Bone marrow (tissue), 2 donors: ENCODE results near the gene NHLRC1.
"Not testable (repeated sequence)": the region's sequence is repeated elsewhere in the genome, so short reads cannot be mapped to it uniquely, and the experiment has no call there.

Experiments used
- DNase-seq, 2 donors: peaks; one replicate each; lab custom pipeline; 2025; lab: John Stamatoyannopoulos, UW

NHLRC1 gene

DNA sequence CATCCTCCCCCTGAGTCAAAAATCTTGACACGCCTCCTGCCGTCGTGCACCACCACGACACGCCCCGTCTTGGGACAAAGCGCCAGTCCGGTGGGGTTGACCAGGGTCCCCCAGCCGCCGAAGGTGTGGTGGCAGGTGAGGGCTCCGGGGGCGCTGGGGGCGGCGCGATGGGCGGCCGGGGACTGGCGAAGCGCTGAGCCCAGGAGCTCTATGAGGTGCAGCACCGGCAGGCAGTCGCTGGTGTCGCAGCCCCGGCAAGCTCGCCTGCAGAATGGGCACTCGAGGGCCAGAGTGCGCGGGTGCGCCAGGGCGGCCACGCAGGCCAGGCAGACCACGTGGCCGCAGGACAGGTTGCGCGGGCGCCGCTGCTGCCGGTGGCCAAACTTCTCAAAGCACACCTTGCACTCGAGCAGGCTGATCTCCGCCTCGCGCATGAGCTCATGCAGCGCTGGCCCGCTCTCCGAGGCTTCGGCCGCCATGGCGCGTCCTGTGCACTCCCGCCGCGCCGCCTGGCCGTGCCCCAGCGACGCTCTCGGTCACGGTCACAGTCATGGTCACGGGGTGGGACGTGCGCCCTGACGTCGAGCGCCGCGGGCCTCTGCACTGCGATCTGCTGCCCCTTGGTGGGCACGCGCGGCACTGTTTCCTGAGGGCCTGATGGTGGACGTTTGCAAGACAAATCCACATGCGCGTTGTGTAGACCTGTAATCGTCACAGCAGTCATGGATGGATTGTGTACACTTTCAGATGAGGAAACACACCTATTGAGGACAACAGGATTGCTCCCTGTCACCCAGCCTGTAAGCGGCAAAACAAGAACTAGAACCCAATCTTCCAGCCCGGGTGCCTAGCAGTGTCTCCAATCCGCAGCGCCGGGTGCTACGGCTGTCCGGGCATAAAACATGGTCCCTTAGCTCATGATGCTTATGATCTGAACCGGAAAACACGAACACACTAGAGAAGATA is at the start of gene NHLRC1:
TSS of gene NHLRC1 (minus strand) at position 550 of the 966 bp plus-strand sequence. CDS start at position 479, 71 bp downstream.
- peak; percentile 44 to 55 for DNase-seq

DNA sequence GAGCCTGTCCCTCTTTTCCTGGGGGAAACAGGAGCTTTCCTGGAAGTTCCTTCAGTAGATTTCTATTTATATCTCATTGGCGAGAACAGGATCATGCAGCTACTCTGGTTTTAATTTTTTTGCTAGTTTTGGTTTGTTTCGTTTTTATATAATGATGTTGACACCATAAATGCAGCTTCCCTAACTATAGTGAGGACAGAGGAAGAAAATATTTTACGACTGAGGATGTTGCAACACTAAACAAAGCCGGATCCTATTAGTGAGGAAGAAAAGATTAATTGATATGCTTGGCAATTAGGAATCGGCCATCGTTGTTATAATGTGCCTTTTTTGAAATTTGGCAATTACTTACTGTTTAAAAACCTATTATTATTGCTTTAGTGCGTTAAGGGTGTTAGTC is 49.4 kb upstream of the NHLRC1 start:
- DNase-seq = no peak

DNA sequence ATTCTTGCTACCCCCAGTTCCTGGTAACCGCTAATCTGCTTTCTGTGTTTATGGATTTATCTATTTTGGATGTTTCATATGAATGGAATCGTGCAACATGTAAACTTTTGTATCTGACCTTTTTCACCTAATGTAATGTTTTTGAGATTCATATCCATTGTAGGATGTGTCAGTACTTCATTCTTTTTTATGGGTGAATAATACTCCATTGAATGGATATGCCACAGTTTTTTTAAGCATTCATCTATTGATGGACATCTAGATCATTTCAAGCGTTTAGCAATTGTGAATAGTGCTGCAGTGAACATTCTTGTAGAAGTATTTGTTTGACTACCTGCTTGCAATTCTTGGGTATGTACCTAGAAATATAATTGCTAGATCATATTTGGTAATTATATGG is 45.8 kb upstream of the NHLRC1 start:
- DNase-seq = no peak

DNA sequence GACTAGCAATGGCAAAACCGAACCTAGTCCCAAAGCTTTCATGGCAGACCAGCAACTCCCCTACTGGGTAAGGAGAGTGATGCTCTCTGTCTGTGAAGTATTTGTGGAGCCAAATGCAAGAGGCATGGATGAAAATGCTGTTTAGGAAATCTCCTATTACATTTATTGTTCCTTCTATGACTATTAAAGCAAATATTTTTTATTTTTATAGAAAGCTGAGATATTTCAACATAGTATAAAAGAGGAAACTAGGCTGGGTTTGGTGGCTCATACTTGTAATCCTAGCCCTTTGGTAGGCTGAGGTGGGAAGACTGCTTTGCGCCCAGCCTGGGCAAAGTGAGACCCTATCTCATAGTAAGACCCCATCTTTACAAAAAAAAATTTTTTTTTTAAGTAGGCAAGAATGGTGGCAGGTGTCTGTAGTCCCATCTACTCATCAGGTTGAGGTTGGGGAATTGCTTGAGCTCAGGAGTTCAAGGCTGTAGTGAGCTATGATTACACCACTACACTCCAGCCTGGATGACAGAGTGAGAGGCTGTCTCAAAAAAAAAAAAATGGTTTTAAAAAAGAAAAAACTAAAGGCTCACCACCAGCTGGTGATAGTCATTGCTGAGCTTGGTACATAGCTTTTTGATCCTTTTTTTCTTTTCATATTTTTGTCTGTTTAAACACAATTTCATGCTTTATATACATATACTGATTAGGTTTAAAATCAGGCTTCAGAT is 44.0 kb upstream of the NHLRC1 start:
- DNase-seq = no peak

DNA sequence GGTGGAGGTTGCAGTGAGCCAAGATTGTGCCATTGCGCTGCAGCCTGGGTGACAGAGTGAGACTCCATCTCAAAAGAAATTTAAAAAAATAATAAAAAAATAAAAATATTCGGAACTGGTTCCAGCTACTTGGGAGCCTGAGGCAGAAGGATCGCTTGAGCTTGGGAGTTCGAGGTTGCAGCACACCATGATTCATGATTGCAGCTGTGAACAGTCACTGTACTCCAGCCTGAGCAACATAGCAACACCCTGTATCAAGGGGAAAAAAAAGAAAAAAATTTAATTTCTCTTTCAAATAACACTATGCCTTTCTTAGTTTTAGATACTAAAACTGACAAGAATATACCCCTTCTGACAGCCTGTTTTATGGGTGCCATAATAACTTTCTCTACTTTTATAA is 43.3 kb upstream of the NHLRC1 start:
- no peak for DNase-seq

DNA sequence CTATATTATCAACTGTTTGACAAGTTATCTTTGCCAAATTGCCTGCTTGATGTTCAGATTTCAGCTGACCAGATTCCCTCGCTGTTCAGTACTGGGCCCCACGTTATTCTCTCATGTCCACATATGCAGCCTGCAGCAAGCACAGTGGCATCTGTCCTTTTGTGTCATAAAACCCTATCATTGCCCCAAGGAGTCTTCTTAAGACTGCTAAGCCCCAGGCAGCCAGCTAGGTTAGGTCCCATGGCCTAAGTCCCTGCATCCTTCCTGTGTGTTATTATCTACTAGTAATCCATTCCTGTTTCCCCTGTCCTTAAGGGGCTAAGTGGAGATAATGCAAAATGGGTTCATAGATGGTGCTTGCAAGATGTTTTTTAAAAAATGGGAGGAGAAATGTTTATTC is 39.9 kb upstream of the NHLRC1 start:
- no peak for DNase-seq

DNA sequence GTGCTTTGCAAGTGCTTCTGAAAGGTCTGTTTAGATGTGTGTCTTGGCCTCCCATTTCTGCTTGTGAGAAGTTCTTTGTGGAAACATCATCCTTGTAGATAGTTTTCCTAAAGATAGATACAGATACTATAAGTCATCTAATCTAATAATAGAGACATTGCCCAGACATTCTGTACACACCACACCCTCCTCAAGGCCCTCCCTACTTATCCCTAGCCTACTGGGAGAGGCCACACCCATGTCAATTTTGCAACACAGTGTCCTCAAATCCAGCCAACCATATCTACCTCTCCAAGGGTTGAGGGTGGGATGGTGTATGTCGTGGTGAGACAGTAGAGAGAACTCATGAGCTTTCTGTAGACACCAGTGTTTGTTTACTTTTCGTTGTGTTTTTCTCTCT is 39.0 kb upstream of the NHLRC1 start:
- DNase-seq = no peak

DNA sequence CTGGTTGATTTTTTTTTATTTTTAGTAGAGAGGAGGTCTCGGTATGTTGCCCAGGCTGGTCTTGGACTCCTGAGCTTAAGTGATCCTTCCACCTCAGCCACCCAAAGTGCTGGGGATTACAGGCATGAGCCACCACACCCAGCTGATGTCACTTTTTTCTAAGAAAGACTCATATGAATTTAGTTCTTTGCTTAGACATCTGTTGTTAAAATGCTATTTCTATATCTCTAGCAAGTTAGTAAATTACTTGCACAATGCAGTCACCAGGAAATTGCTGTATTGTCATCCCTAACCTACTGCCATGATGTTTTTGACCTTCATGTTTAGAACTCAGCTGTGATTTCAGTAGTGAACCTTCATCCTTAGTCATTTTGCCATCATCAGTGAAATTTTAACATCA is 38.4 kb upstream of the NHLRC1 start:
- DNase-seq = no peak

DNA sequence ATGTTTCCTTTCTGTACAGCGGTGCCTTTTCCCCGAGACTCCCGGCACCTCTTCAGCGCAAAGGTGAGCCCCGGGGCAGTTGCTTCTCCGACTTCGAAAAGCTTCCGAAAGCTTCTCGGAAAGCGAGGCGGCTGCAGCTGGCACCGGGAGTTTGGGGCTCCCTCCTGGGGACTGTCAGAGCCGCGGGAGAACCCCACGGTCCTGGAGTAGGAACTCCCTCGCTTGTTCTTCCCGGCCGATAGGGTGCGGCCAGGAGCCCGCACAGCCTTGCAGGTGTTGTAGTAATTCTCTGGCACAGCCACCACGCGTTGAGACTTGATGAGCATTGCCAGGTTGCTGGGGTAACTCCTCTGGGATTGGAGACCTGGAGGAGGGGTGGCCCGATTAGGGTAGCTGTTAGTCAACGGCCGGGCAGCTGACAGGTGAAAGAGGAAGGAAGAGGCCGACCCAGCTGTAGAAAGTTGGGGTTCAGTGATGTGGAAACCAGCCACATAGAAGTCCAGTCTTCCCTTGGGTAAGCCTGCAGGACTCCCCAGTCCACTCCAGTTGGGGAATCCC is 33.5 kb upstream of the NHLRC1 start:
- peak in 1 of 2 donors; percentile 28 for DNase-seq

DNA sequence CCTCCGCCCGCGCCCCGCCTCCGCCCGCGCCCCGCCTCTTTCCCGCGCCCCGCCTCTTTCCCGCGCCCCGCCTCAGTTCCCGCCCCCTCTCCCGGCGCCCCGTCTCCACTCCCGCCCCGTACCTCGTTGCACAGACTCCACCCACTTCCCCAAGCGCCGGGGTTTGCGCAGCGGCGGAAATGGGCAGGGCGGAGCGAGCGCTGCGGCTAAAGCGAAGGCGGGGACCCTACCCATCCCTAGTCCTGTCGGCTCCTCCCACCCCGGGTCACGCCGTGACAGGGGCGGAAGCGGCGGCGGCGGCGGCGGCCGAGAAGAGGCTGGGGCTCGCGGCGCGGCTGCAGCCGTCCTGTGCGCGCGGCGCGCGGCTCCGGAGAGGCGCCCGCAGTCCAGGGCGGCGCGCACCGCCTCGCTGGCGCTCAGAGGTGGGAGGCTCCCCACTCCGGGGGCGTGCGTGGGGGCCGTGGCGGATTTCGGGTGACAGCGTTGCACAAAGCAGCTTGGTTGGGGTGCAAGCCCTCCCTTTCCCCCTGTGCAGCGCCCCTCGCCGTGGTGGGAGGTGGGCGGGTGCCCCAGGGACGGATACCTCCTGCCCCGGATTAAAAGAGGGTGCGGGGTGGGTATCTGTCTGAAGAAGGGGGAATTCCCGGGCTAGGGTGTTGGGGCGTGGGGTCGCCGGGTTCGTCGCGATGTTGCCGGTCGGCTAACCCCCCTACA is 32.8 kb upstream of the NHLRC1 start, which contains the start of gene KDM1B:
TSS of gene KDM1B (plus strand) at position 273 of the 714 bp plus-strand sequence. CDS start 4,474 bp downstream, outside the sequence.
- DNase-seq = peak; percentile 95 to 99

DNA sequence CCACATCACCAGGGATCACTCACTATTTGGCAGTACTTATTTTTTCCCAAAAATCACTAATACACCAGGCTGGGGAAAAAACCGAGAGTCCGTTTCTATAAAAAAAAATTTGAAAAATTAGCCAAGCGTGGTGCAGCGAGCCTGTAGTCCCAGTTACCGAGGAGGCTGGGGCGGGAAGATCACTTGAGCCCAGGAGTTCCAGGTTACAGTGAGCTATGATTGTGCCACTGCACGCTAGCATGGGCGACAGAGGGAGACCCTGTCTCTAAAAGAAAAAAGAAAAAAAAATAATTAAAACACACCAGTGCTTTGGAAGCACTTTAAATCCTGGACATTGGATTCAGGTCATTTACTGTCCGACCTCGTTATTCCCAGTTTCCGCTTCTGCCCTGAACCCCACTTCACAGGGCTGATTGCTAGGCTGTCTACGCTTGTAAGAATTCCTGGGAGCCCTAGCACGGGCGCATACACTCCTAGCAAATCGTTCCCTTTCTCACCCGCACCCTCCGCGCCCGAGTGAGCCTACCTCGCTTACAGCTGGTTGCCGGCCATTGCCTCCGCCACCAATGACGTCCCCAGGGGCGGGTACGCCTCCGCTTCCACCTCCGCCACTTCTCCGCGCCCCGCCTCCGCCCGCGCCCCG is 32.2 kb upstream of the NHLRC1 start, which contains the start of gene TPMT:
TSS of gene TPMT (minus strand) at position 571 of the 643 bp plus-strand sequence. CDS start 5,950 bp downstream, outside the sequence.
- no peak for DNase-seq

DNA sequence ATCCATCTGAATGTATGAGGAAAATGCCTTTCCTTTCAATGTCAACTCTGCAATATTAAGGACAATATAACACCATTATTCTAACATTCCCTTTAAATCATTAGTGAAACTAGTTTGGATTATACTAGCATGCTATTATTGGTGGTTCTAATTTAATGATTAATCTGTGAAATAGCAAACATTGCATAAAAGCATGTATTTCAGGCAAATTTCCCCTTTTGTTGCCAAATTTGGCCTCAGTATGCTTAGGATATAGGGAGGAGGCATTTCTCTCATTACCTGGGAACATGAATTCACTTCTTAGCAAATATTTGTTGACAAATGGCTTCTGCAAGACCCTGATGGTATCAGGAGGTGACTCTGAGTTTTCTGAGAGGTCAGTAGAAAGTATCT is 30.8 kb upstream of the NHLRC1 start:
- DNase-seq = no peak

DNA sequence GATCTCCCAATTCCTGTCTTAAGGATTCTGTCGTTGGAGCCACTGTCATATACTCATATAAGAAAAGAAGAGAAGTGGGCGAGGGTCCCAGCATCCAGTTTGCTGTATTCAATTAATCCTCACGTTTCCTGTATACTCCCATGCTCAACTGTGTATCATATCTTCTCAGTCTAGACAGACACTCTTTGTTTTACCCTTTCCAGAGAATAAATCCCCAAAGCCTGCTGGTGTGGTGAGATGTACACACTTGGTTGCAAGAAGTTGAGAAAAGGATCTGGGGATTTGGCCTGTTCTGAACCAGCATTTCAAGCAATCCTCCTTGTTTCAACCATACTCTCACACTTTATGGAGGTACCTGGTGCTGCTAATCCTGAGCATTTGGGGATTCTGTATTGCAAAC is 29.3 kb upstream of the NHLRC1 start:
- no peak for DNase-seq

DNA sequence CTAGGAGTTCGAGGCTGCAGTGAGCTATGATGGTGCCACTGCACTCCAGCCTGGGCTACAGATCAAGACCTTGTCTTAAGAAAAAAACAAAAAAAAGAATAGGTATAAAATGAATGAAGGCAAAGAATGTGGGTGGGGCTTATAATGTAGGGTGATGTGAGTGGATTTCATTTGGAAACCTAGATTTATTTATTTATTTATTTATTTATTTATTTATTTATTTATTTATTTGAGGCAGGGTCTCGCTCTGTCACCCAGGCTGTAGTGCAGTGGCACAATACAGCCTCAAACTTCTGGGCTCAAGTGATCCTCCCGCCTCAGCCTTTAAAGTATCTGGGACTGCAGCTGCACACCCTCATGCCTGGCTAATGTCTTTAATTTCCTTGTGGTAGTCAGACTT is 28.9 kb upstream of the NHLRC1 start:
- DNase-seq = not testable (repeated sequence)

DNA sequence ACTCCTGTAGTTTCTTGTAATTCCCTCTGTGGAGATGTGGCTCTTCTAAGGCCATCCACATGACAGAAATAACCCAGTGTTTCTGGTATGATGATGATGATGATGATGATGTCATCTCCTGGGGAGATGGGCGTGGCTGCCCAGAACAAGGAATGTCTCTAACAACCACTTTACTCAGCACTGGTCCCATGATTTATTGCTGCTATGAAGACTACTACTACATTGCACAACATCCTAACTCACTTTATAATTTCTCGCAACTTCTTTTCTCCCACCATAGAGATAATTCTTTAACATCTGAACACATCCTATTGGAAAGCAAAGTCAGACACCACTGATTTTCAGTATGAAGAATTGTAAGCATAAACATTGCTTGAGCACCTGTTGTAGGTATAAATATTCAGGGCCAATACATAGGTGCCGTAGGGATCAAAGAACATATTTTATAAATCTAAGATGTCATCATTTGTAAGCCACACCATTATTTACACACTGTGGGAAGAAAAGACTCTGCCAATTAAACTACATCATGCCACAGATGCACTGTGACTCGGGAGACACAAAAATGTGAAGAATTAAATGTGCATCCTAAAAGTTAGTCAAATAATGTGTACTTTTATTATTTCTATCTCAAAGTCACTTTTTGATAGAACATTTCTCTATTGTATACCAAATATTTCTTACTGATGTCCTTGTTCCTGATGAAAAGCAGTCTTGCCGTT is 26.0 kb upstream of the NHLRC1 start:
- peak in 1 of 2 donors; percentile 2 for DNase-seq

DNA sequence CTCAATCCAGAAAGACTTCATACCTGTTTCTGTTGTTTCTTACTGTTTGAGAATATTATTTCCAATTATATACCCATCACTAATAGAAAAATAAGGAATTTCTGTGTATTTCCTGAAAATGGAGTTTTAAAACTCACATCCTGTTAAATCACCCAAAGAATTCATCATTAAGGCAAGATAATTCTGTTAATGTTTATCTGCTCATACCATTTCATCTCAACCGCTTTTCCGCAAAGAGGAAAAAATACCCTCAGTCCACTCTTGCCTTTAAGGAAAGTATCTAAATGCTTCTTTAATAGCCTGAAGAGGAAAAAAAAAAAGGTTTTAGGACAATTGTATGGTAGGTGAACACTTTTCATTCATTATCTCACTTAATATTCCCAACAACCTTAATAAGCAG is 25.1 kb upstream of the NHLRC1 start:
- no peak for DNase-seq

DNA sequence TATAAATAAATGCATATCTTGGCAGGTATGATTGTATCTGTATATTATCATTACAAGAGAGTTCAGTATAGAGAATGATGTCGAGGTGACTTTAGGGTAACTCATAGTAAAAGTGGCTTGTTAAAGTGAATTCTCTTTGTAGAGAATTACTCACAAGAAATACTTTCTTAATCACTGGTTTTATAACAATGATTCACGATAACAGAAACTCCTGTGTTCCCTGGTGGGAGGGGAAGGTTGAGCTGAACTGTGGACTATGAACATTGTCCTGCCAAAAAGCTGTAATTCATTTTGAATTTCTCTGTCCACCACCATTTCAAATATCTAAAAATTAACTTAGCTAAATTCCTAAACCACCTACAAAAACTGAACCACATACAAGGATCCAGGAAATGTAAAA is 24.7 kb upstream of the NHLRC1 start:
- no peak for DNase-seq

DNA sequence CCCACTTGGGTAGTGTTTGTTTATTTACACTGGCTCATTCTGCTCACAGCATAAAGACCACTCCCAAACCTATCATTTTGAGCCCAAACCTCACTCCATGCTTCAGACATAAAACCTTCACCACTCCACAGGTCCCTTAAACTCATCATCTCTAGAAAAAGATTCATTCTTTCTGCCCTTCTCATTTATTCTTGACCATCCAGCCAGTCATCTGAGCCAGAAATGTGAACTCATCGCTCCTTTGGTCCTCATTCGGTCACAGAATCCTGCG is 20.0 kb upstream of the NHLRC1 start:
- no peak for DNase-seq

DNA sequence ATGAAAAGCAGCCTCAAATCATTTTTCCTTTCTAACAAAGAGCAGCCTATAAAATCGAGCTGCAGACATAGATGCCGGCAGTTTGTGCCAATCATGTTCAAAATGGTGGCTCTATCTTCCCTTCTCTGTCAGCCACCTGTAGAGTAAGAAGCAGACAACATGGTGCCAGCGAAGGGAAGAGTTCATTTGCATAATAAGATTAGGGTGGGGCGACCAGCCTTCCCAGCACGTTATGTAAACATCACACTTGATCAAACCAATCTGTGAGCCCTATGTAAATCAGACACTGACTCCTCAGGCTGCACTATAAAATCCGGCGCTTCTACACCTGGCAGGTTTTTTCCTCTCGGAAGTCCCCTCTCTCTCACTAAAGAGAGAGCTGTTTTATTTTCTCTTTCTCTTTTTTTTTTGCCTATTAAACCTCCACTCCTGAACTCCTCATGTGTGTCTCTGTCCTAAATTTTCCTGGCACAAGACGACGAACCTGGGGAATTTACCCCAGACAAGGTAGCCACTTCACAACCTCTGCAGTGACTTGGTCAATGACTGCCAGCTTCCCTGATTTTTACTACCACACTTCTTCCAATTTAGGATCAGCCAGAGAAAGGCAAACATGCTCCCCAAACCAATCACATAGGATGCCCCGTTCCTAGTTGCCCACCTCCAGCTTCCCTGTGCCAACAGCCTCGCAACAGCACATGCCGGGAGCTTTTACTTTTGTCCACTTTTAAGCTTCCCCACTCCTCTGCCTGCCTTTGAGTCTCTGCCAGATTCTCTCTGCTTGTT is 19.5 kb upstream of the NHLRC1 start:
- no peak for DNase-seq
